Adrenal gland (tissue), 5 donors: ENCODE data around the gene ST3GAL6.

Source experiments
- POLR2A ChIP-seq, 2 donors: fragments of 450-650 bp; IDR thresholded peaks; one replicate each; pipeline ENCODE4 v1.6.1; 2017; ENCODE audit warnings: antibody characterized with exemption in 2 of 2, mild to moderate bottlenecking in 2 of 2, moderate library complexity in 1 of 2
- TF ChIP-seq, protein P1 (sequence below), 6 experiments: fragments of 450-650 bp in 4 of 6; fragments of 200-600 bp in 2 of 6; sonication (generic) in 1 of 6; IDR thresholded peaks; 1 replicate in 5 of 6; 2 replicates in 1 of 6; pipeline versions ENCODE4 v1.5.1 to v1.8.0; 2016 to 2021; ENCODE audit warnings: antibody characterized with exemption in 6 of 6, mild to moderate bottlenecking in 2 of 6, moderate library complexity in 1 of 6
- donor health status: DM: no; HTN: no; CAD: no.

DNA sequence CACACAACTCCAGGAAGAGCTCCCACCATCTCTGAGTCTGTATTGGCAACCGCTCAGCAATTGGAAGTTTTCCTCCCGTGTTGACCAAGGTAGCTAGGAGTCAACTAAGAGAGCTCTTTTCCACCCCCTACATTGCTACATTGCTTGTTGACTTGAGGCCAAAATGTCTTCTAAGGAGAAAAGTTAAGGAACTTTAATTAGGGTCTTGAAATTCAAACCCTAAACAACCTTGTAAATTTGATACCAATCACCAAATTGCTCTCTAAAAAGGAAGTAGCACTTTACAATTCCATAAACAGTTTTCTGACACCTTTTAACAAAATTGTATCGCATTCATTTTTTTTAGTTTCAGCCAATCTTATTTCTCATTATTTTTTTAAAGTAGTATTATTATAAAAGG, 35.5 kb upstream of the ST3GAL6 start:
- TF ChIP-seq POLR2A (IDR thresholded peaks at IDR 0.05) = no peak
- TF ChIP-seq, protein P1, sequence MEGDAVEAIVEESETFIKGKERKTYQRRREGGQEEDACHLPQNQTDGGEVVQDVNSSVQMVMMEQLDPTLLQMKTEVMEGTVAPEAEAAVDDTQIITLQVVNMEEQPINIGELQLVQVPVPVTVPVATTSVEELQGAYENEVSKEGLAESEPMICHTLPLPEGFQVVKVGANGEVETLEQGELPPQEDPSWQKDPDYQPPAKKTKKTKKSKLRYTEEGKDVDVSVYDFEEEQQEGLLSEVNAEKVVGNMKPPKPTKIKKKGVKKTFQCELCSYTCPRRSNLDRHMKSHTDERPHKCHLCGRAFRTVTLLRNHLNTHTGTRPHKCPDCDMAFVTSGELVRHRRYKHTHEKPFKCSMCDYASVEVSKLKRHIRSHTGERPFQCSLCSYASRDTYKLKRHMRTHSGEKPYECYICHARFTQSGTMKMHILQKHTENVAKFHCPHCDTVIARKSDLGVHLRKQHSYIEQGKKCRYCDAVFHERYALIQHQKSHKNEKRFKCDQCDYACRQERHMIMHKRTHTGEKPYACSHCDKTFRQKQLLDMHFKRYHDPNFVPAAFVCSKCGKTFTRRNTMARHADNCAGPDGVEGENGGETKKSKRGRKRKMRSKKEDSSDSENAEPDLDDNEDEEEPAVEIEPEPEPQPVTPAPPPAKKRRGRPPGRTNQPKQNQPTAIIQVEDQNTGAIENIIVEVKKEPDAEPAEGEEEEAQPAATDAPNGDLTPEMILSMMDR (IDR thresholded peaks at IDR 0.05) = no peak
